K562 (cell line): ENCODE results near the gene SKOR1. TPM values are rescaled to one million over a fixed set of nuclear protein-coding genes. Genes with fewer than 3 reads are reported as not detected.
A peak's percentile ranks its signal among the peaks of the same experiment; 100 is the strongest.

ENCODE experiments used
- CAMTA2 ChIP-seq: fragments of 250-450 bp; sonication (Bioruptor Pico); conservative IDR thresholded peaks from 2 replicates; pipeline ENCODE4 v1.5.1; 2022
- CBFA2T3 ChIP-seq: fragments of 450-650 bp; IDR thresholded peaks from 2 replicates; pipeline ENCODE4 v1.6.1; 2017
- CHD1 ChIP-seq: fragments of 200-600 bp; sonication (generic); IDR thresholded peaks from one replicate; pipeline ENCODE4 v1.6.1; 2012; ENCODE audit warnings: mild to moderate bottlenecking, moderate library complexity, low read length, inconsistent platforms
- ESRRA ChIP-seq: fragments of 450-650 bp; IDR thresholded peaks from 2 replicates; pipeline ENCODE4 v1.6.1; 2014; ENCODE audit warnings: low read depth, mild to moderate bottlenecking, moderate library complexity, borderline replicate concordance
- MEIS2 ChIP-seq: fragments of 450-650 bp; IDR thresholded peaks from 2 replicates; pipeline ENCODE4 v1.6.1; 2014; ENCODE audit warnings: mild to moderate bottlenecking; ENCODE audit not compliant: partially characterized antibody
- NELFE ChIP-seq: IDR thresholded peaks from 2 replicates; pipeline ENCODE4 v1.6.1; 2011; ENCODE audit warnings: mild to moderate bottlenecking; ENCODE audit not compliant: insufficient read depth, insufficient read length
- PML ChIP-seq: IDR thresholded peaks from 2 replicates; pipeline ENCODE4 v1.6.1; 2012; ENCODE audit warnings: low read length, inconsistent platforms
- SIN3A ChIP-seq, 2 experiments: fragments of 150-350 bp in 1 of 2; IDR thresholded peaks; 2 replicates each; pipeline ENCODE4 v1.6.1; 2011 to 2016; ENCODE audit warnings: borderline replicate concordance in 2 of 2, low read depth in 2 of 2, low read length in 2 of 2, mild to moderate bottlenecking in 2 of 2, moderate library complexity in 2 of 2; ENCODE audit not compliant: control insufficient read depth in 1 of 2
- SMARCA4 ChIP-seq: fragments of 450-650 bp; IDR thresholded peaks from 2 replicates; pipeline ENCODE4 v1.6.1; 2016
- SUPT5H ChIP-seq: fragments of 450-650 bp; IDR thresholded peaks from 2 replicates; pipeline ENCODE4 v1.6.1; 2016
- TCF3 ChIP-seq: sonication (generic); formaldehyde crosslinking; IDR thresholded peaks from 2 replicates; pipeline ENCODE4 v1.4.0; 2020; ENCODE audit warnings: mild to moderate bottlenecking, missing genetic modification reagents
- YY1 ChIP-seq, 3 experiments: IDR thresholded peaks; 2 replicates each; pipeline ENCODE4 v1.6.1; 2011; ENCODE audit warnings: low read length in 2 of 3, mild to moderate bottlenecking in 2 of 3, moderate library complexity in 2 of 3, borderline replicate concordance in 1 of 3, control low read depth in 1 of 3, low read depth in 1 of 3; ENCODE audit not compliant: insufficient read depth in 3 of 3, insufficient replicate concordance in 2 of 3, control insufficient read depth in 1 of 3, insufficient read length in 1 of 3; ENCODE audit errors: extremely low read depth in 1 of 3
- ZC3H8 ChIP-seq: fragments of 450-650 bp; IDR thresholded peaks from 2 replicates; pipeline ENCODE4 v1.6.1; 2017
- ZNF143 ChIP-seq: sonication (generic); formaldehyde crosslinking; IDR thresholded peaks from 2 replicates; pipeline ENCODE4 v1.9.0; 2022; ENCODE audit warnings: mild to moderate bottlenecking, missing genetic modification reagents
- ZNF232 ChIP-seq: sonication (generic); formaldehyde crosslinking; IDR thresholded peaks from 2 replicates; pipeline ENCODE4 v1.8.0; 2022; ENCODE audit warnings: mild to moderate bottlenecking, missing genetic modification reagents
- ZNF263 ChIP-seq: sonication (generic); formaldehyde crosslinking; IDR thresholded peaks from 2 replicates; pipeline ENCODE4 v1.8.0; 2022; ENCODE audit warnings: mild to moderate bottlenecking, missing genetic modification reagents, borderline replicate concordance
- ZNF561 ChIP-seq: fragments of 450-650 bp; formaldehyde crosslinking; conservative IDR thresholded peaks from 2 replicates; pipeline ENCODE4 v1.4.0; 2020; ENCODE audit warnings: mild to moderate bottlenecking, moderate library complexity
- ZSCAN29 ChIP-seq: fragments of 450-650 bp; IDR thresholded peaks from 2 replicates; pipeline ENCODE4 v1.6.1; 2017
- polyA plus RNA-seq, 8 experiments: library from polyadenylated mRNA; depleted of rRNA in 4 of 8; stranded (reverse) in 5 of 8; unstranded in 3 of 8; fragments of >200 nt; fragmentation: Nextera tagmentation in 2 of 8; fragmentation: Illumina TruSeq in 1 of 8; extraction: Ambion mirVana in 2 of 8; extraction: Trizol in 1 of 8; gene quantifications; 2 replicates each; pipeline versions ENCODE4 v1.2.1 to v1.2.3, GENCODE V29; 2011 to 2014; ENCODE audit warnings: inconsistent platforms in 1 of 8, missing spikeins in 1 of 8
- total RNA-seq, 7 experiments: library from RNA; depleted of rRNA in 6 of 7; stranded (reverse); fragments of >200 nt in 6 of 7; fragmentation: Illumina TruSeq in 2 of 7; extraction: Trizol in 2 of 7; gene quantifications; 2 replicates each; pipeline versions ENCODE4 v1.2.1 to v1.2.3, GENCODE V29; 2011 to 2021; ENCODE audit warnings: low replicate concordance in 1 of 7
- TF ChIP-seq, protein P1 (sequence below): sonication (generic); formaldehyde crosslinking; IDR thresholded peaks from 2 replicates; pipeline ENCODE4 v1.8.0; 2022; ENCODE audit warnings: missing genetic modification reagents, mild to moderate bottlenecking, moderate library complexity, borderline replicate concordance
- TF ChIP-seq, protein P2 (sequence below): fragments of 450-650 bp; conservative IDR thresholded peaks from 2 replicates; pipeline ENCODE4 v1.6.1; 2016; ENCODE audit warnings: missing genetic modification characterization, low read depth, mild to moderate bottlenecking, control low read depth, missing compliant biosample characterization
- TF ChIP-seq, protein P3 (sequence below): fragments of 250-450 bp; sonication (Bioruptor Pico); IDR thresholded peaks from 2 replicates; pipeline ENCODE4 v1.5.0; 2020; ENCODE audit warnings: mild to moderate bottlenecking, borderline replicate concordance
- TF ChIP-seq, protein P4 (sequence below): fragments of 450-650 bp; IDR thresholded peaks from 2 replicates; pipeline ENCODE4 v1.6.1; 2017; ENCODE audit warnings: antibody characterized with exemption

Gene SKOR1
- total and polyA plus RNA-seq, 9 of the 15 experiments (the other 6 are each of a cell fraction or from before 2014, with no cell fraction given), result 0.04 to 0.41 (median 0.09) TPM; not detected in 3

DNA sequence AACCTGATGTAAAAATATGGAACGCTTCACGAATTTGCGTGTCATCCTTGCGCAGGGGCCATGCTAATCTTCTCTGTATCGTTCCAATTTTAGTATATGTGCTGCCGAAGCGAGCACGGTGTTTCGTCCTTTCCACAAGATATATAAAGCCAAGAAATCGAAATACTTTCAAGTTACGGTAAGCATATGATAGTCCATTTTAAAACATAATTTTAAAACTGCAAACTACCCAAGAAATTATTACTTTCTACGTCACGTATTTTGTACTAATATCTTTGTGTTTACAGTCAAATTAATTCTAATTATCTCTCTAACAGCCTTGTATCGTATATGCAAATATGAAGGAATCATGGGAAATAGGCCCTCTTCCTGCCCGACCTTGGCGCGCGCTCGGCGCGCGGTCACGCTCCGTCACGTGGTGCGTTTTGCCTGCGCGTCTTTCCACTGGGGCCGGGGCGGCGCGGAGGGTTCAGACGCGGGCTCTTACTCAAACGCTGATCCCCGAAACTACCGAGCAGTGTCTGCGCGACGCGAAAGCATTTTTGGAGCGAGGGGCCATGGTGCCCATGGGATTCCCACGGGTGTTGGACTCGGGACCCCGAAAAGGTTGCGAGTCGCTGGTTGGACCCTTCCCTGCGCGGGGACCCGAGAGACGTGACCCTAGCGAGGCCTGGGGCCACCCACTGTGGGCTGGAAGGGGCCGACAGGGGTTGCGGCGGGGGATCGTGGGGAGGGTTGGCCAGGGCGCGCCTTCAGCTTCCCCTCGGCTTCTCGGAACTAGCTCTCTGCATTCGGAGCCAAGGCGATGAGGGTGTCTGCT, 14.8 kb downstream of the SKOR1 start, which contains the start of gene RNU6-1 (continued):
- TF ChIP-seq, protein P1, sequence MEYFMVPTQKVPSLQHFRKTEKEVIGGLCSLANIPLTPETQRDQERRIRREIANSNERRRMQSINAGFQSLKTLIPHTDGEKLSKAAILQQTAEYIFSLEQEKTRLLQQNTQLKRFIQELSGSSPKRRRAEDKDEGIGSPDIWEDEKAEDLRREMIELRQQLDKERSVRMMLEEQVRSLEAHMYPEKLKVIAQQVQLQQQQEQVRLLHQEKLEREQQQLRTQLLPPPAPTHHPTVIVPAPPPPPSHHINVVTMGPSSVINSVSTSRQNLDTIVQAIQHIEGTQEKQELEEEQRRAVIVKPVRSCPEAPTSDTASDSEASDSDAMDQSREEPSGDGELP (CRISPR knock-in tag), result peak; percentile 79
- TF ChIP-seq CBFA2T3 (no peak), ZC3H8 (no peak), ZNF263 (CRISPR knock-in tag) (no peak; the same call in 1 of the 2 replicates), ZNF232 (CRISPR knock-in tag) (no peak), MEIS2 (no peak), YY1 (IDR thresholded peaks at IDR 0.05; ENCODE audit: borderline replicate concordance in 1 of 3, control insufficient read depth in 1 of 3, extremely low read depth in 1 of 3, insufficient read depth in 3 of 3, insufficient read length in 1 of 3, insufficient replicate concordance in 2 of 3, low read depth in 1 of 3, low read length in 2 of 3) (peak in 2 of 3 experiments; percentile 9 to 28), NELFE (no peak), PML (peak; percentile 14; the same call in 1 of the 2 replicates), SIN3A (IDR thresholded peaks at IDR 0.05; ENCODE audit: borderline replicate concordance in 2 of 2, control insufficient read depth in 1 of 2, low read depth in 2 of 2, low read length in 2 of 2) (0 out of 4 replicates have a peak, but pooled peaks of 1 of the 2 experiments have one; percentile 15), ZSCAN29 (no peak; the same call in 1 of the 2 replicates), ZNF143 (CRISPR knock-in tag) (peak; percentile 83), TCF3 (no peak), SMARCA4 (no peak), SUPT5H (peak; percentile 95), ZNF561 (CRISPR knock-in tag) (no peak), CHD1 (no peak), CAMTA2 (no peak), ESRRA (peak; percentile 56)
- TF ChIP-seq, protein P2, sequence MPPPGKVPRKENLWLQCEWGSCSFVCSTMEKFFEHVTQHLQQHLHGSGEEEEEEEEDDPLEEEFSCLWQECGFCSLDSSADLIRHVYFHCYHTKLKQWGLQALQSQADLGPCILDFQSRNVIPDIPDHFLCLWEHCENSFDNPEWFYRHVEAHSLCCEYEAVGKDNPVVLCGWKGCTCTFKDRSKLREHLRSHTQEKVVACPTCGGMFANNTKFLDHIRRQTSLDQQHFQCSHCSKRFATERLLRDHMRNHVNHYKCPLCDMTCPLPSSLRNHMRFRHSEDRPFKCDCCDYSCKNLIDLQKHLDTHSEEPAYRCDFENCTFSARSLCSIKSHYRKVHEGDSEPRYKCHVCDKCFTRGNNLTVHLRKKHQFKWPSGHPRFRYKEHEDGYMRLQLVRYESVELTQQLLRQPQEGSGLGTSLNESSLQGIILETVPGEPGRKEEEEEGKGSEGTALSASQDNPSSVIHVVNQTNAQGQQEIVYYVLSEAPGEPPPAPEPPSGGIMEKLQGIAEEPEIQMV (tag), result no peak
- TF ChIP-seq, protein P3, sequence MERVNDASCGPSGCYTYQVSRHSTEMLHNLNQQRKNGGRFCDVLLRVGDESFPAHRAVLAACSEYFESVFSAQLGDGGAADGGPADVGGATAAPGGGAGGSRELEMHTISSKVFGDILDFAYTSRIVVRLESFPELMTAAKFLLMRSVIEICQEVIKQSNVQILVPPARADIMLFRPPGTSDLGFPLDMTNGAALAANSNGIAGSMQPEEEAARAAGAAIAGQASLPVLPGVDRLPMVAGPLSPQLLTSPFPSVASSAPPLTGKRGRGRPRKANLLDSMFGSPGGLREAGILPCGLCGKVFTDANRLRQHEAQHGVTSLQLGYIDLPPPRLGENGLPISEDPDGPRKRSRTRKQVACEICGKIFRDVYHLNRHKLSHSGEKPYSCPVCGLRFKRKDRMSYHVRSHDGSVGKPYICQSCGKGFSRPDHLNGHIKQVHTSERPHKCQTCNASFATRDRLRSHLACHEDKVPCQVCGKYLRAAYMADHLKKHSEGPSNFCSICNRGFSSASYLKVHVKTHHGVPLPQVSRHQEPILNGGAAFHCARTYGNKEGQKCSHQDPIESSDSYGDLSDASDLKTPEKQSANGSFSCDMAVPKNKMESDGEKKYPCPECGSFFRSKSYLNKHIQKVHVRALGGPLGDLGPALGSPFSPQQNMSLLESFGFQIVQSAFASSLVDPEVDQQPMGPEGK (CRISPR knock-in tag), result 0 out of 2 replicates have a peak, but pooled peaks have one; percentile 40
- TF ChIP-seq, protein P4, sequence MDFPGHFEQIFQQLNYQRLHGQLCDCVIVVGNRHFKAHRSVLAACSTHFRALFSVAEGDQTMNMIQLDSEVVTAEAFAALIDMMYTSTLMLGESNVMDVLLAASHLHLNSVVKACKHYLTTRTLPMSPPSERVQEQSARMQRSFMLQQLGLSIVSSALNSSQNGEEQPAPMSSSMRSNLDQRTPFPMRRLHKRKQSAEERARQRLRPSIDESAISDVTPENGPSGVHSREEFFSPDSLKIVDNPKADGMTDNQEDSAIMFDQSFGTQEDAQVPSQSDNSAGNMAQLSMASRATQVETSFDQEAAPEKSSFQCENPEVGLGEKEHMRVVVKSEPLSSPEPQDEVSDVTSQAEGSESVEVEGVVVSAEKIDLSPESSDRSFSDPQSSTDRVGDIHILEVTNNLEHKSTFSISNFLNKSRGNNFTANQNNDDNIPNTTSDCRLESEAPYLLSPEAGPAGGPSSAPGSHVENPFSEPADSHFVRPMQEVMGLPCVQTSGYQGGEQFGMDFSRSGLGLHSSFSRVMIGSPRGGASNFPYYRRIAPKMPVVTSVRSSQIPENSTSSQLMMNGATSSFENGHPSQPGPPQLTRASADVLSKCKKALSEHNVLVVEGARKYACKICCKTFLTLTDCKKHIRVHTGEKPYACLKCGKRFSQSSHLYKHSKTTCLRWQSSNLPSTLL, result no peak
